ENCODE results near the gene LCN2. TPM values are rescaled to one million over a fixed set of nuclear protein-coding genes. Genes with fewer than 3 reads are reported as not detected.

LCN2 gene
- total and polyA plus RNA-seq, 9 of the 15 experiments (the other 6 are each of a cell fraction or from before 2014, with no cell fraction given) = 0.10 to 1.2 (median 0.44) TPM; not detected in 1

DNA sequence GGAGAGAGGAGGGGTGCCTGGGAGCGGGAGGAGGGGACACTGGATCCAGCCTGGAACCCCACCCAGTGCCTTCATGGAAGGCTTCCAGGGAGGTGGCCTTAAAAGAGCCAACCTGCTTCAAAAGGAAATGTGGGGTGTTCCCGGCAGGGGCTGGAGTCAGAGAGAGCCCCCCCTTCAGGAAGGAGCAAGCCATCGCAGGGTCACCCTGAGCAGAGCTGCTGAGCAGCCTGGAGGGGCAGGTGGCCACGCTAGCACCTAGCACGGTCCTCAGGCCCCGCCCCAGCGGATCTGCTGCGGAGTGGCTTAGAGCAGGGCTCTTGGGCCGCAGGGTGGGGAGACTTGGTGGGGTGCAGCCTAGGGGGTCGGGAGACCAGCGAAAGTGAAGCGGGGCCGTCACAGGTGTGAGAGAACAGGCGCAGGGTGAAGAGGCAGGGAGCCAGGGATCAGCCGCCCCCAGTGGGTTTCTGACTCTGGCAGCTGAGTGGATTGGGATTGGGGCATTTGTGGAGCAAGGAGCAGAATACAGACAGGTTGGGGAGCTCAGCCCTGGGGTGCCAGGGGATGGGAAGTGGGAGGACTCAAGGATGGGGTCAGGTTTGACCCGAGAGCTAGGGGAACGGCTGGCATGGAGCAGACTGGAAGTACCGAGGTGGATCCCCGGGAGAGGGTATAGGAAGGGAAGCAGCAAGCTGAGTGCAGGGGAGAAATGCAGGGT lies 1.5 kb downstream of the LCN2 start (continued):
- TF ChIP-seq ZNF143 (CRISPR knock-in tag; IDR thresholded peaks at IDR 0.05) = no peak
- 0 out of 2 replicates have a peak, but pooled peaks have one; percentile 20 for TF ChIP-seq POLR2A (conservative IDR thresholded peaks at IDR 0.05)
- no peak for TF ChIP-seq ZNF740 (CRISPR knock-in tag; IDR thresholded peaks at IDR 0.05)
- no peak for TF ChIP-seq ZNF740 (tag; IDR thresholded peaks at IDR 0.05)
- TF ChIP-seq PURB (CRISPR knock-in tag; IDR thresholded peaks at IDR 0.05; ENCODE audit: low read depth) = no peak
- no peak for TF ChIP-seq CREB3L1 (IDR thresholded peaks at IDR 0.05; ENCODE audit: borderline replicate concordance, low read depth)
- TF ChIP-seq ETS2 (tag; IDR thresholded peaks at IDR 0.05; ENCODE audit: borderline replicate concordance, poor library complexity, severe bottlenecking) = no peak
- TF ChIP-seq CHCHD3 (CRISPR knock-in tag; IDR thresholded peaks at IDR 0.05) = no peak
- no peak for TF ChIP-seq DACH1 (IDR thresholded peaks at IDR 0.05; ENCODE audit: partially characterized antibody)
